Activated CD4-positive, alpha-beta T cell treated with anti-CD3 and anti-CD28 coated beads, Interleukin-2, amount 10 ng/mL, durations not matched to agents 24 days and 14 days (primary cell): ENCODE results near the gene ELK3. TPM values are rescaled to one million over a fixed set of nuclear protein-coding genes. Genes with fewer than 3 reads are reported as not detected.

Experiments used
- DNase-seq: peaks from one replicate; pipeline ENCODE4 v3.0.0; 2022
- H3K27ac Mint-ChIP-seq: one replicate; pipeline ENCODE4 v1.8.0; 2022; ENCODE audit warnings: mild to moderate bottlenecking, mixed read lengths
- H3K27me3 Mint-ChIP-seq: one replicate; pipeline ENCODE4 v1.8.0; 2022; ENCODE audit warnings: mixed read lengths
- H3K36me3 Mint-ChIP-seq: one replicate; pipeline ENCODE4 v1.8.0; 2022; ENCODE audit warnings: low read depth, mild to moderate bottlenecking, mixed read lengths
- H3K4me1 Mint-ChIP-seq: one replicate; pipeline ENCODE4 v1.8.0; 2021; ENCODE audit warnings: mixed read lengths
- H3K4me3 Mint-ChIP-seq: one replicate; pipeline ENCODE4 v1.8.0; 2022; ENCODE audit warnings: mild to moderate bottlenecking, moderate library complexity, mixed read lengths
- H3K9me3 Mint-ChIP-seq: one replicate; pipeline ENCODE4 v1.8.0; 2021; ENCODE audit warnings: mixed read lengths
- intact Hi-C: fragments of 100-400 bp; cut with micrococcal nuclease; formaldehyde crosslinking; loops from one replicate; pipeline ENCODE4 v1.15.1; 2023
- total RNA-seq: library from RNA; stranded (reverse); gene quantifications from 2 replicates; pipeline ENCODE4 v1.2.3, GENCODE V29; 2022

Gene ELK3
- total RNA-seq, 1 donor from 2014 or later = 33.5 TPM

GRCh38 chr12:96285158-96285557, 91.0 kb downstream of the ELK3 start:
- Mint-ChIP-seq H3K4me1 (peaks cover 6% of the 10 kb centered on the region), H3K27me3 (no peaks in the 10 kb centered on the region), H3K4me3 (no peak overlapping the region), H3K27ac (no peak overlapping the region), H3K36me3 (peaks cover 59% of the 10 kb centered on the region), H3K9me3 (no peaks in the 10 kb centered on the region)
- no peak for DNase-seq
- intact Hi-C loops = no loop called here

DNA sequence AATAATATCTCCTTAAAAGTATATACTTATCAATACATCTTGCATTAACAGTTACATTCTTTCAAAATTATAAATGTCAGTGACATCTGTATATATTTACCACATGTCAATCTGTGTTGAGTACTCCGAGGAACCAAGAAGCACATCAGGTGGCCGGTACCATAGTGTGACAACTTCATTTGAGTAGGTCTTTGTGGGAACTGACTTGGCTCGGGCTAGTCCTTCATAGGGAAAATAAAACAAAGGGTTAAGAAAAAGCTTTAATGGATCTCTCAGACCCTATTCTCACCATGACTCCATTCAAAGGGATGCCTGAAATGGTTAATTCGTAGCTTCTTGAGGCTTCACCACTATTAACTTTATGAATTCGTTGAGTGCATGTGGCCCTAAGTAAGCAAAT, 94.9 kb downstream of the ELK3 start:
- DNase-seq = no peak
- Mint-ChIP-seq H3K4me1 (peaks cover 9% of the 10 kb centered on the region), H3K36me3 (peaks cover 57% of the 10 kb centered on the region), H3K27me3 (no peaks in the 10 kb centered on the region), H3K27ac (no peak overlapping the region), H3K9me3 (no peaks in the 10 kb centered on the region), H3K4me3 (no peak overlapping the region)
- intact Hi-C loops = no loop called here

- no peak for DNase-seq
- Mint-ChIP-seq H3K36me3 (peaks cover 48% of the 10 kb centered on the region), H3K9me3 (no peaks in the 10 kb centered on the region), H3K4me3 (no peak overlapping the region), H3K27ac (no peak overlapping the region), H3K27me3 (no peaks in the 10 kb centered on the region), H3K4me1 (peaks cover 11% of the 10 kb centered on the region)
- intact Hi-C loops = no loop called here
Measured at GRCh38 chr12:96293093-96293492, 98.9 kb downstream of the ELK3 start.

- peaks cover 9% of the 10 kb centered on the region for H3K4me1 Mint-ChIP-seq
- H3K4me3 Mint-ChIP-seq = no peak overlapping the region
- H3K36me3 Mint-ChIP-seq = peaks cover 44% of the 10 kb centered on the region
- DNase-seq = no peak
- intact Hi-C loops = no loop called here
- H3K27me3 Mint-ChIP-seq = no peaks in the 10 kb centered on the region
- no peaks in the 10 kb centered on the region for H3K9me3 Mint-ChIP-seq
- no peak overlapping the region for H3K27ac Mint-ChIP-seq
Measured at GRCh38 chr12:96294831-96295230, 100.7 kb downstream of the ELK3 start.

- no peaks in the 10 kb centered on the region for H3K27me3 Mint-ChIP-seq
- no peaks in the 10 kb centered on the region for H3K9me3 Mint-ChIP-seq
- peaks cover 11% of the 10 kb centered on the region for H3K4me1 Mint-ChIP-seq
- intact Hi-C loops = no loop called here
- H3K4me3 Mint-ChIP-seq = peak overlapping the region; percentile 15
- H3K36me3 Mint-ChIP-seq = peaks cover 47% of the 10 kb centered on the region
- DNase-seq = no peak
- peak overlapping the region; percentile 14 for H3K27ac Mint-ChIP-seq
Measured at GRCh38 chr12:96295532-96296160, 101.5 kb downstream of the ELK3 start.

- H3K4me1 Mint-ChIP-seq = peaks cover 12% of the 10 kb centered on the region
- no peak for DNase-seq
- no peak overlapping the region for H3K27ac Mint-ChIP-seq
- H3K36me3 Mint-ChIP-seq = peaks cover 41% of the 10 kb centered on the region
- no peaks in the 10 kb centered on the region for H3K9me3 Mint-ChIP-seq
- H3K27me3 Mint-ChIP-seq = no peaks in the 10 kb centered on the region
- intact Hi-C loops = no loop called here
- H3K4me3 Mint-ChIP-seq = no peak overlapping the region
Measured at GRCh38 chr12:96297504-96297903, 103.3 kb downstream of the ELK3 start.

- Mint-ChIP-seq H3K4me3 (no peak overlapping the region), H3K36me3 (peaks cover 30% of the 10 kb centered on the region), H3K27ac (no peak overlapping the region), H3K4me1 (peaks cover 12% of the 10 kb centered on the region), H3K27me3 (no peaks in the 10 kb centered on the region), H3K9me3 (no peaks in the 10 kb centered on the region)
- intact Hi-C loops = no loop called here
- DNase-seq = no peak
Measured at GRCh38 chr12:96300064-96300463, 105.9 kb downstream of the ELK3 start.

DNA sequence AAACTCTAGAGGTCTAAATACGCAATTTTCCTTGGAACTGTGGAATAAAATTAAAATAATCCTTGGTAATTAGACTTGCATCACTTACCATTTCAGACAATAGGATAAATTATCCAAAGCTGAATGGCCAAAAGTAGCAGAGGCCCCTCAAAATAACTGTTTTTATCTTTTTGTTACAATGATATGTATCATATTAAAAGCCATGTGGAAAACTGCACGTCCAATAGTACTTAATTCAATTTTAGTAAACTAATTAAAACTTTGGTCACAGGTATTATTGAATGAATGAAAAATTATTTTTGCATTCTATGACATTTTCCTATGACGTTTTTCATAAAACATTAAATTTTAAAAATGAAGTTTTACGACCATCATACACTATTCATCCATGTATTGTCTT, 107.6 kb downstream of the ELK3 start:
- Mint-ChIP-seq H3K27me3 (no peaks in the 10 kb centered on the region), H3K4me3 (no peak overlapping the region), H3K36me3 (peaks cover 29% of the 10 kb centered on the region), H3K9me3 (no peaks in the 10 kb centered on the region), H3K4me1 (peaks cover 11% of the 10 kb centered on the region), H3K27ac (no peak overlapping the region)
- no peak for DNase-seq
- intact Hi-C loops = no loop called here

DNA sequence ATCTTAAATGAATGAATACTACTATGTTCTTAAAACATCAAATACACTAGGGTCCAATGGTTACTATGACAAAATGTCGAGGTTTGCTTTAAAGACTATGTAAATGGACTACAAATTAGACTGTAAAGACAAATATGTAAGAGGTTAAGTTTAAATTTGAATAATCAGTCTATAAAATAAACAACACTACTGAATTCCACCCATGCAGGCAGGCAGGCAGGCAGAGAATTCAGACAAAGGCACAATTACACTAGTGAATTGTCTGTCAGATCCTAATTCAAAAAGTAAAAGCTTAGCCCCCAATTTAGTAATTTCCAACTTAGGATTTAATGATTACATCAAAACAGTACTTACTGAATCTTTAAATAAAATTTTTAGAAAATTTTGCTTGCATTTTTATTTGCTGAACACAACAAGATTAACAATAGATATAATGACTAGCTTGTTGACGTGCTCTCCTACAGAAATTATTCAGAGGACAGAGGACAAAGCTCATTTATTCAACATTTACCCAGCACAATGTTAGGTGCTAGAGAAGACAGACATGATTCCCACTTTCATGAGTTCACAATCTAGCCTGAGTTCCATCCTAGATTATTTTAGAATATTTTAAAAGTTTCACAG, 108.6 kb downstream of the ELK3 start:
- Mint-ChIP-seq H3K27me3 (no peaks in the 10 kb centered on the region), H3K36me3 (peaks cover 26% of the 10 kb centered on the region), H3K27ac (no peak overlapping the region), H3K9me3 (no peaks in the 10 kb centered on the region), H3K4me1 (peaks cover 14% of the 10 kb centered on the region), H3K4me3 (no peak overlapping the region)
- intact Hi-C loops = no loop called here
- DNase-seq = no peak

DNA sequence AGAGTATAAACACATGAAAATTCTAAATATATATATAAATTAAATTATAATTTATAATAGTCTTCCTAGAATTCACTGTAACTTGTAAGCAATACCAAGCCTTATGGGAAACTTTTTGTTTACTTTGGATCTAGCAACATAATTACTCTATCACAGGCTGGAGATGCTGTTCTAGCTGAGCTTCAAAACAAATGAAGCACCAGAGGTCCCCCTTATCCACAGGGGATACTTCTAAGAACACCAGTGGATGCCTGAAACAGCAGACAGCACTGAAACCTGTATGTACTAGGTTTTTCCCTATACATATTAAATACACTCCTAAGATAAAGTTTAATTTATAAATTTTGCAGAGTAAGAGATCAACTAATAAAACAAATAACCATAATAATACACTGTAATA, 109.5 kb downstream of the ELK3 start:
- DNase-seq = no peak
- no peak overlapping the region for H3K27ac Mint-ChIP-seq
- intact Hi-C loops = no loop called here
- no peaks in the 10 kb centered on the region for H3K27me3 Mint-ChIP-seq
- peaks cover 14% of the 10 kb centered on the region for H3K4me1 Mint-ChIP-seq
- H3K36me3 Mint-ChIP-seq = peaks cover 26% of the 10 kb centered on the region
- H3K9me3 Mint-ChIP-seq = no peaks in the 10 kb centered on the region
- H3K4me3 Mint-ChIP-seq = no peak overlapping the region

- DNase-seq = no peak
- H3K27ac Mint-ChIP-seq = no peak overlapping the region
- H3K4me1 Mint-ChIP-seq = peaks cover 16% of the 10 kb centered on the region
- intact Hi-C loops = no loop called here
- H3K27me3 Mint-ChIP-seq = no peaks in the 10 kb centered on the region
- no peak overlapping the region for H3K4me3 Mint-ChIP-seq
- H3K9me3 Mint-ChIP-seq = no peaks in the 10 kb centered on the region
- H3K36me3 Mint-ChIP-seq = peaks cover 24% of the 10 kb centered on the region
Measured at GRCh38 chr12:96305665-96306064, 111.5 kb downstream of the ELK3 start.

- no peak overlapping the region for H3K27ac Mint-ChIP-seq
- H3K36me3 Mint-ChIP-seq = peaks cover 26% of the 10 kb centered on the region
- H3K27me3 Mint-ChIP-seq = no peaks in the 10 kb centered on the region
- H3K4me1 Mint-ChIP-seq = peaks cover 12% of the 10 kb centered on the region
- H3K9me3 Mint-ChIP-seq = no peaks in the 10 kb centered on the region
- no peak for DNase-seq
- H3K4me3 Mint-ChIP-seq = no peak overlapping the region
- intact Hi-C loops = no loop called here
Measured at GRCh38 chr12:96308881-96309280, 114.7 kb downstream of the ELK3 start.

DNA sequence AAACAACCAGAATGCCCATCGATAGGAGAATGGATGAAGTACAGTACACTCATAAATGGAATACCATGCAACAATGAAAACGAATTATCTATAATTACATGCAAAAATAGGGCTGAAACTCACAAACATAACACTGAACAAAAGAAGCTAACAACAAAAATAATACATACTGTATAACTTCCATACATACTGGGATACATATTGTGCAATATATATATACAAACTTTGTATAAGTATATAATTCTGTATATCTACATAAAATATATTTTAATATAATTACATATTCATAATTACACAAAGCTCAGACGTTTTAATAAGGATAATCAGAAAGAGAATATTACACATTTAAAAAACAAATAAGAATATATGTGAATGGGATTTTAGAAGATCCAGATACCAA, 115.9 kb downstream of the ELK3 start:
- no peak for DNase-seq
- Mint-ChIP-seq H3K9me3 (no peaks in the 10 kb centered on the region), H3K4me1 (peaks cover 16% of the 10 kb centered on the region), H3K27ac (no peak overlapping the region), H3K4me3 (no peak overlapping the region), H3K36me3 (peaks cover 24% of the 10 kb centered on the region), H3K27me3 (no peaks in the 10 kb centered on the region)
- intact Hi-C loops = loop anchor here (5.0 kb wide), 1 partner anchor 37 kb away; no protein-coding TSS in a partner anchor

- H3K27me3 Mint-ChIP-seq = no peaks in the 10 kb centered on the region
- no peaks in the 10 kb centered on the region for H3K9me3 Mint-ChIP-seq
- H3K4me3 Mint-ChIP-seq = no peak overlapping the region
- intact Hi-C loops = loop anchor here (5.0 kb wide), 1 partner anchor 36 kb away; no protein-coding TSS in a partner anchor
- peaks cover 21% of the 10 kb centered on the region for H3K36me3 Mint-ChIP-seq
- H3K4me1 Mint-ChIP-seq = peaks cover 18% of the 10 kb centered on the region
- DNase-seq = no peak
- no peak overlapping the region for H3K27ac Mint-ChIP-seq
Measured at GRCh38 chr12:96311191-96311590, 117.0 kb downstream of the ELK3 start.

GRCh38 chr12:96313606-96314005, 119.4 kb downstream of the ELK3 start:
- DNase-seq = no peak
- Mint-ChIP-seq H3K4me3 (no peak overlapping the region), H3K36me3 (peaks cover 20% of the 10 kb centered on the region), H3K27me3 (no peaks in the 10 kb centered on the region), H3K4me1 (peaks cover 19% of the 10 kb centered on the region), H3K9me3 (no peaks in the 10 kb centered on the region), H3K27ac (no peak overlapping the region)
- intact Hi-C loops = loop anchor here (5.0 kb wide), 1 partner anchor 34 kb away; no protein-coding TSS in a partner anchor
